Measurements from ENCODE around the gene RCN2.

GRCh38 chr15:76998663-76999285, 67.2 kb downstream of the RCN2 start:
- TF ChIP-seq POLR2AphosphoS5 (IDR thresholded peaks at IDR 0.05; ENCODE audit: borderline replicate concordance, low read depth, low read length) (no peak), EZH2 (IDR thresholded peaks at IDR 0.05) (no peak)
